ENCODE data around the gene MEIS1. TPM values are rescaled to one million over a fixed set of nuclear protein-coding genes. Genes with fewer than 3 reads are reported as not detected.

Gene MEIS1
- total RNA-seq, 1 experiment from 2014 or later, result 11.5 TPM

DNA sequence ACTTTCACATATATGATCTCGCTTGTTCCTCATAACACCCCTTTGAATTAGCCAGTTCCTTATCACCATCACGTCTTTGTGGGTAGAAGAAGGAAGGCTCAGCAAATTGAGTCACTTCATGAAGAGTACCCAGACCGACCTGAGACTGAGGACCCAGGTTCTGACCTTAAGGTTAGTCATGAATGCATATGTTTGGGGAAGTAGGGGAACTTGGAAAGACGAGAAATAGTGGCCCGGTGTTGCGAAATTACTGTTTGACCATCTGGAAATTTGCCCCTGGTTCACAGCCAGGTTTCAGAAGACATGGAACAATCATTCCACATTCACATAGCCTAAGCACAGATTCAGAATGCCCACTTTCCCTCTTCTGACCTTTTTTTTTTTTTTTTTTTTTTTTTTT is 59.8 kb downstream of the MEIS1 start:
- DNase-seq, result peak; percentile 24
- Mint-ChIP-seq H3K4me1 (ENCODE audit: low read depth, unreplicated experiment) (peaks cover 24% of the 10 kb centered on the region), H3K27me3 (ENCODE audit: unreplicated experiment) (no peaks in the 10 kb centered on the region), H3K4me3 (ENCODE audit: low read depth, unreplicated experiment) (no peak overlapping the region), H3K36me3 (ENCODE audit: insufficient read depth, unreplicated experiment) (no peaks in the 10 kb centered on the region), H3K27ac (ENCODE audit: unreplicated experiment) (no peak overlapping the region), H3K9me3 (ENCODE audit: low read depth, unreplicated experiment) (no peaks in the 10 kb centered on the region)
- CTCF ChIA-PET, result interaction anchor here (0.8 kb wide), 1 partner anchor 27 kb away, joined by 3 read pairs; no protein-coding TSS in a partner anchor
- intact Hi-C loops (cut with micrococcal nuclease; ENCODE audit: unreplicated experiment), result loop anchor here (5.0 kb wide), 1 partner anchor 57 kb away; the partner anchor contains the start of gene MEIS1
- TF ChIP-seq, protein P1, sequence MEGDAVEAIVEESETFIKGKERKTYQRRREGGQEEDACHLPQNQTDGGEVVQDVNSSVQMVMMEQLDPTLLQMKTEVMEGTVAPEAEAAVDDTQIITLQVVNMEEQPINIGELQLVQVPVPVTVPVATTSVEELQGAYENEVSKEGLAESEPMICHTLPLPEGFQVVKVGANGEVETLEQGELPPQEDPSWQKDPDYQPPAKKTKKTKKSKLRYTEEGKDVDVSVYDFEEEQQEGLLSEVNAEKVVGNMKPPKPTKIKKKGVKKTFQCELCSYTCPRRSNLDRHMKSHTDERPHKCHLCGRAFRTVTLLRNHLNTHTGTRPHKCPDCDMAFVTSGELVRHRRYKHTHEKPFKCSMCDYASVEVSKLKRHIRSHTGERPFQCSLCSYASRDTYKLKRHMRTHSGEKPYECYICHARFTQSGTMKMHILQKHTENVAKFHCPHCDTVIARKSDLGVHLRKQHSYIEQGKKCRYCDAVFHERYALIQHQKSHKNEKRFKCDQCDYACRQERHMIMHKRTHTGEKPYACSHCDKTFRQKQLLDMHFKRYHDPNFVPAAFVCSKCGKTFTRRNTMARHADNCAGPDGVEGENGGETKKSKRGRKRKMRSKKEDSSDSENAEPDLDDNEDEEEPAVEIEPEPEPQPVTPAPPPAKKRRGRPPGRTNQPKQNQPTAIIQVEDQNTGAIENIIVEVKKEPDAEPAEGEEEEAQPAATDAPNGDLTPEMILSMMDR (IDR thresholded peaks at IDR 0.05; ENCODE audit: unreplicated experiment), result no peak
- no TSS peak for BruUV-seq (replicated peaks)

DNA sequence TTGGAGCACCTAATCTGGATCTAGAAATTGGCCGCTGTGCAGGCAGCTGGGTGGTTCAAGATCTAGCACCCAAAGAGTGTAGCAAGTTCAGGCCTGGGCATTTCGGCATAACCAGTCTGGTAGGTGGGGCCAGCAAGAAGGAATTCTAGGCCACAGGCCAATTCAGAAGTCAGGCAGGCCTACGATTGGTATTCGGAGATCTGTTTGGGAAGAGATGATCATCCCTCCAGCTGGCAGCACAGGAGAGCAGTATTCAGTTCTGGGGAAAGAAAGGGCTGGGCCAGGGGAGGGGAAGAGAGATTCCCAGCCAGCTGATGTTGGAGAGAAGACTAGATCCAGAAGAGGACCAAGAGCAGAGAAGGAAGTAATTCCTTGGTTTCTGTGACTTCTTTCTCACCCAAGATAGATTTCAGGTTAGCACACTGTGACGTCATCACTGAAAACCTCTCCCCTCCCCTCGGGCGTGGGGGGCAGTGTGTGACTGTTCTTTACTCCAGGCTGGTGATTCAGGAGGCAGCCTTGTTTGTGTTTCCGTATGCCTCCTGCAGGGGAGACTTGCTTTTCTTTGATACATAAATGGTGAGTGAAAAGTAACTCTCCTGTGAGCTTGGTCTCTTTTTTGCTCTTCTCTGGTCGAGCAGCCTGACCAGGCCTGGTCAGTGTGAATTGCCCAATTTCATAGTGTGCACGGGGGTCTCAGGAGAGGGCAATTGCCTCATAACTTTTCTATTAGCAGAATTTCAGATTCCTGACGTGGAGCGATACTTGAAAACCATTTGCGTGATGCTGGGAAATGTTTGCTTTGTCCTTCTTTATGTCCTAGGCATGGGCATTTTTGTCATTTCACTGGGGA is 61.1 kb downstream of the MEIS1 start:
- no peaks in the 10 kb centered on the region for H3K27me3 Mint-ChIP-seq (ENCODE audit: unreplicated experiment)

DNA sequence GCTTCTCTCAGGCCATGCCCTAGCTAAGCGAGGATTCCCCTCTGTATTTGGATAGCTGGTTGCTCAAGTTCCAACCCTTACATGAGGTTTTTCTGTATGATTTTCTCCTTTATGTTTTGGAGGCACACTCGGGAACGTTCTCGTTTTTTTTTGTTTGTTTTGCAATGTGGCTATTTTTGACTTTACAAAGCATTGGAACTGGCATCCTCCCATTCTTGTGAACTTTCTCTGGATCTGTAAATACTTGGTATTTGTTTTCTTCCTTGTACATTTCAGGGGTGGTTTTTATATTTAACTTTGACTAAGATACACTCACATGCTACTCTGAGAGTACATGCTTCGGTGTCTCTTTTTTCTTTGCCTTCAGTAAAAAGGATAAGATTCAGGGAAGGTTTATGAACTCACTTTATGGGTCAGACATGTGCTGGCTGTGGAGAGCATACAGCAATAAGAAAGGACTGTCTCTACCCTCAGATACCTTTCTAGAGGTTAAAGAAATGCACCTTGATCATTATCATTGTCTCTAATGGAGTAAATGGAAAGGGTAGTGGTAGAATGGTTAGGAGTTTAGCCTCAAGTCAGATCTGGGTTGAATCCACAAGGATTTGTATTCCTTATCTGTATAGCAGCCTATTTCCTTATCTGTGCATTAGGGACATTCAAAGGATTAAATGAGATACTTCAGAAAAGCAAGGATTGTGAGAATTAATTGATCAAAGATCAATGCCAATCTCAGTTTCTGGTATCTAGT is 61.9 kb downstream of the MEIS1 start:
- peak overlapping the region; percentile 50 for H3K27ac Mint-ChIP-seq (ENCODE audit: unreplicated experiment)
- intact Hi-C loops (cut with micrococcal nuclease; ENCODE audit: unreplicated experiment), result loop anchor here (5.0 kb wide), 1 partner anchor 60 kb away; the partner anchor contains the start of gene MEIS1
- TF ChIP-seq, protein P1 (IDR thresholded peaks at IDR 0.05; ENCODE audit: unreplicated experiment), result no peak
- no peaks in the 10 kb centered on the region for H3K36me3 Mint-ChIP-seq (ENCODE audit: insufficient read depth, unreplicated experiment)
- H3K27me3 Mint-ChIP-seq (ENCODE audit: unreplicated experiment), result no peaks in the 10 kb centered on the region
- CTCF ChIA-PET, result no interaction called here
- no peak overlapping the region for H3K4me3 Mint-ChIP-seq (ENCODE audit: low read depth, unreplicated experiment)
- peaks cover 24% of the 10 kb centered on the region for H3K4me1 Mint-ChIP-seq (ENCODE audit: low read depth, unreplicated experiment)
- no peak for DNase-seq
- H3K9me3 Mint-ChIP-seq (ENCODE audit: low read depth, unreplicated experiment), result no peaks in the 10 kb centered on the region
- BruUV-seq (replicated peaks), result no TSS peak

More for the DNA sequence above, 61.1 kb downstream of the MEIS1 start:
- TSS peak; percentile 37 for BruUV-seq (replicated peaks)
- Mint-ChIP-seq H3K36me3 (ENCODE audit: insufficient read depth, unreplicated experiment) (no peaks in the 10 kb centered on the region), H3K4me1 (ENCODE audit: low read depth, unreplicated experiment) (peaks cover 24% of the 10 kb centered on the region), H3K4me3 (ENCODE audit: low read depth, unreplicated experiment) (no peak overlapping the region), H3K9me3 (ENCODE audit: low read depth, unreplicated experiment) (no peaks in the 10 kb centered on the region), H3K27ac (ENCODE audit: unreplicated experiment) (peak overlapping the region; percentile 50)
- TF ChIP-seq, protein P1 (IDR thresholded peaks at IDR 0.05; ENCODE audit: unreplicated experiment), result no peak
- DNase-seq, result peak; percentile 71
- CTCF ChIA-PET, result interaction anchor here (0.8 kb wide), 1 partner anchor 26 kb away, joined by 3 read pairs; no protein-coding TSS in a partner anchor
- intact Hi-C loops (cut with micrococcal nuclease; ENCODE audit: unreplicated experiment), result loop anchor here (5.0 kb wide), 1 partner anchor 59 kb away; the partner anchor contains the start of gene MEIS1

DNA sequence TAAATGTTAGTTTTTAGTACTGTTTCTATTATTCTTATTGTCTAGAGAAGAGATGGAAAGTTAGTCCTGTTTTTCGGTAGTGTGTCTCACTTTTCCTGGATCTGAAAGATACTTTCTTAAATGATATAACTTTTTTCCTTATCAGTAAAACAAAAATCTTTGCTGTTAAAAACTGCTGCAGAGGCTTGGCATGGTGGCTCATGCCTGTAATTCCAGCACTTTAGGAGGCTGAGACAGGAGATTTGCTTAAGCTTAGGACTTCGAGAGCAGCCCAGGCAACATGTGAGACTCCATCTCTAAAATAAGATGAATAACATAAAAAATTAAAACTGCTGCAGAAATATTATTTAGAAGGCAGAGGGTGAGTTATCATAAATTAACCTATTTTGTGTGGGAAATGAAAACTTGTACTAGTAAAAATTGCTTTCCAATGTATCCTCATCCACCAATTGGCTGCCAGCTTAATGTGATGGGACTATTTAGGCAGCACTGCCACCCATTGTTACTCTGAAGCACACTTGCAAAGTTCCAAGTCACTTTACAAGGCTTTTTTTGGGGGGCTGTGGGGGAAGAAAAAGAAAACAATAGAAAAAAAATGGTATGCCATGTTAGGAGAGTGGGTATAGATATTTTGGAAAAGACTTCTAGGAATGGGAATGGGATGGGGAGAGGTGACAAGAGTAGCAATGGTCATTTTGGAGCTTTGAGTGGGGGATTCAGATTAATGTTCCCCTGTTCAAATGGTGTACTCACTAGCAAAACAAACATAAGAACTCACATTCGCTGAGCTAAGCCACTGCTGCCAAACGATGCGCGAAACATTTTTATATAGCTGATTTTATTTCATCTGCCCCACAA is 62.7 kb downstream of the MEIS1 start:
- no peak overlapping the region for H3K27ac Mint-ChIP-seq (ENCODE audit: unreplicated experiment)
- intact Hi-C loops (cut with micrococcal nuclease; ENCODE audit: unreplicated experiment), result loop anchor here (5.0 kb wide), 1 partner anchor 60 kb away; the partner anchor contains the start of gene MEIS1
- no peaks in the 10 kb centered on the region for H3K27me3 Mint-ChIP-seq (ENCODE audit: unreplicated experiment)
- TF ChIP-seq, protein P1 (IDR thresholded peaks at IDR 0.05; ENCODE audit: unreplicated experiment), result no peak
- DNase-seq, result no peak
- no peaks in the 10 kb centered on the region for H3K9me3 Mint-ChIP-seq (ENCODE audit: low read depth, unreplicated experiment)
- no peak overlapping the region for H3K4me3 Mint-ChIP-seq (ENCODE audit: low read depth, unreplicated experiment)
- no TSS peak for BruUV-seq (replicated peaks)
- CTCF ChIA-PET, result no interaction called here
- no peaks in the 10 kb centered on the region for H3K36me3 Mint-ChIP-seq (ENCODE audit: insufficient read depth, unreplicated experiment)
- H3K4me1 Mint-ChIP-seq (ENCODE audit: low read depth, unreplicated experiment), result peaks cover 24% of the 10 kb centered on the region

All from Calu3 (cell line).